Measurements from ENCODE around the gene RNF214. TPM values are rescaled to one million over a fixed set of nuclear protein-coding genes. Genes with fewer than 3 reads are reported as not detected.
A peak's percentile ranks its signal among the peaks of the same experiment; 100 is the strongest.
"Not testable (repeated sequence)": the region's sequence is repeated elsewhere in the genome, so short reads cannot be mapped to it uniquely, and the experiment has no call there.

The RNF214 gene
- total and polyA plus RNA-seq, 4 donors = 10.9 to 32.7 (median 21.9) TPM

- WGBS, 2 donors = 73 to 78% methylated on average over 9 of the region's 13 CpGs
- intact Hi-C loops (cut with DNase I) = loop anchor here in 1 of 2 donors (5.0 kb wide), 1 partner anchor 76 kb away; no protein-coding TSS in a partner anchor
- not testable (repeated sequence) for H3K9me3 ChIP-seq (ENCODE audit: control insufficient read depth, low read length); H3K27me3 ChIP-seq (ENCODE audit: control insufficient read depth in 1 of 2, insufficient read depth in 2 of 2, low read length in 1 of 2); H3K4me1 ChIP-seq (ENCODE audit: control insufficient read depth in 1 of 2, insufficient read depth in 2 of 2, low read length in 2 of 2); ATAC-seq (ENCODE audit: low FRiP score); H3K27ac ChIP-seq (ENCODE audit: low read depth in 1 of 2, low read length in 2 of 2); H3K4me3 ChIP-seq (ENCODE audit: low read length in 2 of 2)
- peaks cover 0 to 12% of the 10 kb centered on the region in 2 donors for H3K36me3 ChIP-seq (ENCODE audit: control insufficient read depth in 1 of 2, insufficient read depth in 2 of 2, low read length in 1 of 2)
- peak; percentile 56 to 87 for DNase-seq
These were observed 23.8 kb upstream of the RNF214 start for GRCh38 chr11:117208710-117209109.

GRCh38 chr11:117209351-117210125 lies 22.9 kb upstream of the RNF214 start:
- WGBS, 2 donors = 81 to 82% methylated on average over 7 to 8 of the region's 8 CpGs
- intact Hi-C loops (cut with DNase I) = loop anchor here in 1 of 2 donors (5.0 kb wide), 1 partner anchor 77 kb away; no protein-coding TSS in a partner anchor
- H3K36me3 ChIP-seq (ENCODE audit: control insufficient read depth in 1 of 2, insufficient read depth in 2 of 2, low read length in 1 of 2); H3K4me3 ChIP-seq (ENCODE audit: low read length in 2 of 2); H3K9me3 ChIP-seq (ENCODE audit: control insufficient read depth, low read length); ATAC-seq (ENCODE audit: low FRiP score); H3K27me3 ChIP-seq (ENCODE audit: control insufficient read depth in 1 of 2, insufficient read depth in 2 of 2, low read length in 1 of 2); H3K4me1 ChIP-seq (ENCODE audit: control insufficient read depth in 1 of 2, insufficient read depth in 2 of 2, low read length in 2 of 2); H3K27ac ChIP-seq (ENCODE audit: low read depth in 1 of 2, low read length in 2 of 2); DNase-seq: not testable (repeated sequence)

- intact Hi-C loops (cut with DNase I) = no loop called here
- ATAC-seq (ENCODE audit: low FRiP score) = no peak
- no peak overlapping the region for H3K27ac ChIP-seq (ENCODE audit: low read depth in 1 of 2, low read length in 2 of 2)
These were observed 21.9 kb upstream of the RNF214 start for GRCh38 chr11:117210620-117211019.

DNA sequence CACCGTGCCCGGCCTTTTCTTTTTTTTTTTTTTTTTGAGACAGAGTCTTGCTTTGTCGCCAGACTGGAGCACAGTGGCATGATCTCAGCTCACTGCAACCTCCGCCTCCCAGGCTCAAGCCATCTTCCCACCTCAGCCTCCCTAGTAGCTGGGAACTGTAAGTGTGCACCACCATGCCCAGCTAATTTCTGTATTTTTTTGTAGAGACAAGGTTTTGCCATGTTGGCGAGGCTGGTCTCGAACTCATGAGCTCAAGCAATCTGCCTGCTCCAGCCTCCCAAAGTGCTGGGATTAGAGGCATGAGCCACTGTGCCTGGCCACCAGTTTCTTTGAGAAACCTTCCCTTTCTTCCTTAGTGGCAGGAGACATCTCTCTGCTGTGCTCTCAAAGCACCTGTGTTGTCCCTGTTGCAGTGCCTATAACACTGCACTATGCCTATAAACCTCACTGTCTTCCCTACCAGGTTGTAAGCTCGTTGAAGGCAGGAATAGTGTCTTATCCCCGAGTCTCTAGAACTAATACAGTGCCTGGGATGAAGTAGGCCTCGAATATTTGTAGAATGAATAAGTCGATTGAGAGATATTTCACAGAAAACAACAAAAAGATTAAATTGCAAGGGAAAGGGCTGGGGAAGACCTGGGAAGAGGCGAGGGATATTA lies 19.6 kb upstream of the RNF214 start:
- Histone ChIP-seq H3K4me1 (ENCODE audit: control insufficient read depth in 1 of 2, insufficient read depth in 2 of 2, low read length in 2 of 2) (peaks cover 2 to 6% of the 10 kb centered on the region in 2 donors), H3K9me3 (ENCODE audit: control insufficient read depth, low read length) (no peaks in the 10 kb centered on the region), H3K27ac (ENCODE audit: low read depth in 1 of 2, low read length in 2 of 2) (peak overlapping the region in 1 of 2 donors; percentile 21), H3K4me3 (ENCODE audit: low read length in 2 of 2) (no peak overlapping the region), H3K36me3 (ENCODE audit: control insufficient read depth in 1 of 2, insufficient read depth in 2 of 2, low read length in 1 of 2) (no peaks in the 10 kb centered on the region), H3K27me3 (ENCODE audit: control insufficient read depth in 1 of 2, insufficient read depth in 2 of 2, low read length in 1 of 2) (no peaks in the 10 kb centered on the region)
- ATAC-seq (ENCODE audit: low FRiP score) = no peak
- no peak for DNase-seq
- intact Hi-C loops (cut with DNase I) = no loop called here
- 92 to 93% methylated on average over 11 of the region's 11 CpGs for WGBS, 2 donors

More at GRCh38 chr11:117210620-117211019, 21.9 kb upstream of the RNF214 start:
- no peak for DNase-seq
- H3K9me3 ChIP-seq (ENCODE audit: control insufficient read depth, low read length) = no peaks in the 10 kb centered on the region
- no peaks in the 10 kb centered on the region for H3K27me3 ChIP-seq (ENCODE audit: control insufficient read depth in 1 of 2, insufficient read depth in 2 of 2, low read length in 1 of 2)
- no peaks in the 10 kb centered on the region for H3K36me3 ChIP-seq (ENCODE audit: control insufficient read depth in 1 of 2, insufficient read depth in 2 of 2, low read length in 1 of 2)
- 93 to 94% methylated on average over 3 of the region's 3 CpGs for WGBS, 2 donors
- no peaks in the 10 kb centered on the region for H3K4me1 ChIP-seq (ENCODE audit: control insufficient read depth in 1 of 2, insufficient read depth in 2 of 2, low read length in 2 of 2)
- no peak overlapping the region for H3K4me3 ChIP-seq (ENCODE audit: low read length in 2 of 2)

- Histone ChIP-seq H3K4me1 (ENCODE audit: control insufficient read depth in 1 of 2, insufficient read depth in 2 of 2, low read length in 2 of 2) (peaks cover 4 to 13% of the 10 kb centered on the region in 2 donors), H3K4me3 (ENCODE audit: low read length in 2 of 2) (no peak overlapping the region), H3K27ac (ENCODE audit: low read depth in 1 of 2, low read length in 2 of 2) (peak overlapping the region; percentile 17 to 49), H3K9me3 (ENCODE audit: control insufficient read depth, low read length) (no peaks in the 10 kb centered on the region), H3K36me3 (ENCODE audit: control insufficient read depth in 1 of 2, insufficient read depth in 2 of 2, low read length in 1 of 2) (no peaks in the 10 kb centered on the region), H3K27me3 (ENCODE audit: control insufficient read depth in 1 of 2, insufficient read depth in 2 of 2, low read length in 1 of 2) (no peaks in the 10 kb centered on the region)
- intact Hi-C loops (cut with DNase I) = no loop called here
- no peak for ATAC-seq (ENCODE audit: low FRiP score)
- peak in 1 of 2 donors; percentile 16 for DNase-seq
- WGBS, 2 donors = 90 to 92% methylated on average over 7 of the region's 7 CpGs
These were observed 17.9 kb upstream of the RNF214 start for GRCh38 chr11:117214404-117215110.

DNA sequence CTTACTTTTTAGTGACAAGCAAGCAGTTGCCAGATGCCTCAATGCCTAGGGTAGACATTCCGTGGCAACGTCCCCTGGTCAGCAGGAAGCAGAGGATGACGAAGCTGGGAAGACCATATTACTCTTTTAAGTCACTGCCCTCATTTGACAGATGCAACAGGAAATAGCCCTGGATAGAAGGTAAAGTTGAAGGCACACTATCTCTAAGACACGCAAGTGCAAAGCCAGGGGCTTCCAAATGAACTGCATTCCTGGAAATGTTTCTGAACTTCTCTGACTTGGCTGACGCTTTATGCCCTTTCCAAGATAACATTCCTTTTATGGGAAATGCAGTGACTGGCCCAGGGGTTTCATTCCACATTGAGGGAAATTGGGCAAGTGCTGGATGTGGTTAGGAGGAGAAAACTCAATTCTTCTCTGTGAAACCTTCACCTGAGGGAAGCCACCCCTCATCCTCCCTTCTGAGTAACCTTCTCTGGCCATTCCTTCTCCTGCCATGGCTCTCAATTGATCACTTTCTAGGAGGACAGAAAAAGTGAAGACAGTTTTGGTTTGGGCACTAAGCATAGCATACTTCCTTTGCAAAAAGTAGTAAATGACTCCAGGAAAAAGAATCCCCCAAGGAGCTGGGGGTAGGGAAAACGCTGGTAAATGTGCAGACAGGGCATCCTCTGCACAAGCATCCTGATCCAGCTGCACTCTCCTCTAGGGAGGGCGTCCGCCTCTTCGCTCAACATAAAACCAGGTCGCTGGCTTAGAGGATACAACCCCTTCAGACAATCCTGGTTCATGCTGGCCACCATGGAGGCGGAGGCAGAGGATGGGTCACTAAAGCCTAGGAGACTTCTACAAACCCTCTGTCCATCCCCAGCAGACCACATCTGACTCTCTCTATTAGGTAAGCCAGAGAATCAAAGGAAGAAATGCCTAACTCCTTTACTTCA lies 15.1 kb upstream of the RNF214 start:
- Histone ChIP-seq H3K36me3 (ENCODE audit: control insufficient read depth in 1 of 2, insufficient read depth in 2 of 2, low read length in 1 of 2) (no peaks in the 10 kb centered on the region), H3K9me3 (ENCODE audit: control insufficient read depth, low read length) (no peaks in the 10 kb centered on the region), H3K4me3 (ENCODE audit: low read length in 2 of 2) (no peak overlapping the region), H3K27ac (ENCODE audit: low read depth in 1 of 2, low read length in 2 of 2) (peak overlapping the region; percentile 51 to 100), H3K27me3 (ENCODE audit: control insufficient read depth in 1 of 2, insufficient read depth in 2 of 2, low read length in 1 of 2) (no peaks in the 10 kb centered on the region), H3K4me1 (ENCODE audit: control insufficient read depth in 1 of 2, insufficient read depth in 2 of 2, low read length in 2 of 2) (peaks cover 4 to 16% of the 10 kb centered on the region in 2 donors)
- intact Hi-C loops (cut with DNase I) = loop anchor here in 1 of 2 donors (2.0 kb wide), 1 partner anchor 19 kb away; the partner anchor contains the start of gene TAGLN
- ATAC-seq (ENCODE audit: low FRiP score) (peak; percentile 31), DNase-seq (peak in 1 of 2 donors; percentile 69)
- 10 to 17% methylated on average over 11 of the region's 11 CpGs for WGBS, 2 donors

- no peak overlapping the region for H3K4me3 ChIP-seq (ENCODE audit: low read length in 2 of 2)
- intact Hi-C loops (cut with DNase I) = loop anchor here in 1 of 2 donors (2.0 kb wide), 1 partner anchor 20 kb away; the partner anchor contains the start of gene TAGLN
These were observed 14.1 kb upstream of the RNF214 start for GRCh38 chr11:117218133-117218915.

More at GRCh38 chr11:117218133-117218915, 14.1 kb upstream of the RNF214 start:
- H3K27me3 ChIP-seq (ENCODE audit: control insufficient read depth in 1 of 2, insufficient read depth in 2 of 2, low read length in 1 of 2) = no peaks in the 10 kb centered on the region
- peaks cover 4 to 16% of the 10 kb centered on the region in 2 donors for H3K4me1 ChIP-seq (ENCODE audit: control insufficient read depth in 1 of 2, insufficient read depth in 2 of 2, low read length in 2 of 2)
- H3K36me3 ChIP-seq (ENCODE audit: control insufficient read depth in 1 of 2, insufficient read depth in 2 of 2, low read length in 1 of 2) = no peaks in the 10 kb centered on the region
- peak overlapping the region; percentile 92 to 100 for H3K27ac ChIP-seq (ENCODE audit: low read depth in 1 of 2, low read length in 2 of 2)
- DNase-seq = peak; percentile 75 to 81
- H3K9me3 ChIP-seq (ENCODE audit: control insufficient read depth, low read length) = no peaks in the 10 kb centered on the region
- 8 to 9% methylated on average over 15 of the region's 15 CpGs for whole genome bisulfite sequencing, 2 donors
- peak; percentile 28 for ATAC-seq (ENCODE audit: low FRiP score)
